Breast epithelium (tissue), 3 donors: Measurements from ENCODE around the gene ZNF536.

Experiments used
- CTCF ChIP-seq, 3 donors: fragments of 450-650 bp; IDR thresholded peaks; one replicate each; pipeline ENCODE4 v1.5.1; 2016 to 2017; ENCODE audit warnings: antibody characterized with exemption in 3 of 3, mild to moderate bottlenecking in 3 of 3, moderate library complexity in 3 of 3
- POLR2AphosphoS5 ChIP-seq, 3 donors: sonication (generic); formaldehyde crosslinking; IDR thresholded peaks; one replicate each; pipeline ENCODE4 v1.6.1; 2017; ENCODE audit warnings: antibody characterized with exemption in 3 of 3

GRCh38 chr19:30570194-30570593, 198.0 kb downstream of the ZNF536 start:
- TF ChIP-seq CTCF (IDR thresholded peaks at IDR 0.05), result no peak
- no peak for TF ChIP-seq POLR2AphosphoS5 (IDR thresholded peaks at IDR 0.05)
